RCC 7860 (cell line): ENCODE measurements around the gene DPYSL5.

Experiments
- DNase-seq: peaks from one replicate; pipeline ENCODE4 v3.0.0-alpha.2; 2015; ENCODE audit warnings: low spot score
- FAIRE-seq: peaks from 2 replicates; lab custom pipeline; 2012; peaks lifted over from hg19 to GRCh38; lab: Jason Lieb, UNC

The DPYSL5 gene

DNA sequence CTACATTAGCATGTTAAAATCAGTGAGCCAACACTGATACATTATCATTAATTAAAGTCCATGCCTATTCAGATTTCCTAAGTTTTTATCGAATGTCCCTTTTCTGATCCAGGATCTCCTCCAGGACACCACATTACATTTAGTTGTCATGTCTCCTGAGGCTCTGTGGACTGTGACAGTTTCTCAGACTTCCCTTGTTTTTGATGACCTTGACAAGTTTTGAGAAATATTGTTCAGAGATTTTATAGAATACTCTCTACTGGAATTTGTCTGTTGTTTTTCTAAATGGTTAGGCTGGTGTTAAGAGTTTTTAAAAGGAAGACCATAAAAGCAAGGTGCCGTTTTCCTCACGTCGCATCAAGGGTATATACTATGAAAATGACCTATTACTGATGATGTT is 106.2 kb downstream of the DPYSL5 start:
- FAIRE-seq (no peak), DNase-seq (no peak)

GRCh38 chr2:26957041-26957440 is 109.1 kb downstream of the DPYSL5 start:
- peak; percentile 81 for FAIRE-seq
- DNase-seq = no peak

DNA sequence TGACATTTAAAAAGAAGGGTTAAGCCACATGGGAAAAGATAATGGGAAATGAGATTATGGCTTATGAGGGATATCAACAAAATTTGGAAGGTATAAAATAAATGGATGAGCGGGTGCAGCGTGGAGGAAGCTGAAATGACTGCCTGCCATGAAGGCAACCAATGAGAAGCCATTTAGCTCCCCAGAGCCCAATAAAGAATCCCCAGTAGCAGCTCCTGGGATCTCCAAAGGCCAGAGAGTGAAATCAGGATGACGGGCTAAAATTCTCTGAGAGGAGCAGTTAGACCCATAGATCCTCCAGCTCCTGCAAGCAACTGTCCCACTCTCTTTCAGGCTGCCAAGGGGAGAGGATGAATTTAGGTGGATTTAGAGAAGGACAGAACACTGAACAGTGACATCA is 109.6 kb downstream of the DPYSL5 start:
- no peak for DNase-seq
- FAIRE-seq = no peak

DNA sequence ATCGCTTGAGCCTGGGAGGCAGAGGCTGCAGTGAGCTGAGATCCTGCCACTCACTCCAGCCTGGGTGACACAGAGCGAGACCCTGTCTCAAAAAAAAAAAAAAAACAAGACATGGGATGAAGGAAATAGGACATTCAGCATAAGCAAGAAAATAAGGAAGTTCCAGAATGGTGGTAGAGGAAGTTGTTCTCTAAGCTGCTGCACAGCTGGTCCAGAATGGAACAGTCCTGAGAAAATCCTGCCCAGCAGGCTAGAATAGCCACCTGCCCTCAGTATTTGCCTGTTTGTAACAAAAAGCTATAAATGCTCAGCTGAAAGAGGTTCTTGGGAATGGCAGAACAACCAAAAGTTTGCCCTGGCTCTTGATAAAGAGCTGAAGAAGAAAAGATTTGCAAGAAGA is 111.4 kb downstream of the DPYSL5 start:
- no peak for DNase-seq
- no peak for FAIRE-seq

DNA sequence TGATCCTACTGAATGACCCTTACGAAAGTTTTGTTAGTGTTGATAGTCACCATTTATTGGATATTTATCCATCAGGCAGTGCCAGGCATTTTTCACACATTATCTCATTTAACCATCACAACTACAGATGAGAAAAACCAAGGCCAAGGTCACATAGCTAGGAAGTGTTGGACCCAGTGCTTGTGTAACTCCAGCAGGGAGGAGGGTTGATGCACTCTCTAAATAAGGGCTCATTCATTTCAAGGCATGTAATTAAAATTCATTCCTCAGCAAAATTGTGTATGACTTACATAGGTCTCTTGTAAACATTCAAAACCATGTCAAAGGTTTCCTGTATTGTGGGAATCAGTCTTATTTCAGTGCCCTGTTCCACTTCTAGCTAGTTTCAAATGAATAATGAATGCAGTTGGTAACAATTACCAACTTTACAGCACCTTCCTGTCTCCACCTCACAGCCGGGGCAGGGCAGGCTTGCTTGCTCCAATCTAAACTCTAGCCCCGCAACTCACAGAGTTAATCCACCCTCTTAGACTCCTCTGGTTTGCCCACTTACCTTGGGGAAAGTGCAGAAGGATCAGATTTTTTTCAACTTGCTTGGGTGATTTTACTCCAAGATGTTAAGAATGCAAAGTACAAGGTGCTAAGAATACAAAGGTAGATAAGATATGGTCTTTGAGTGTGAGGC is 116.7 kb downstream of the DPYSL5 start:
- no peak for FAIRE-seq

GRCh38 chr2:26968001-26968400 is 120.1 kb downstream of the DPYSL5 start:
- DNase-seq (peak; percentile 91), FAIRE-seq (peak; percentile 97)

More for the DNA sequence above, 116.7 kb downstream of the DPYSL5 start:
- no peak for DNase-seq

- FAIRE-seq (no peak), DNase-seq (peak; percentile 91)
Observed at GRCh38 chr2:26969077-26969844, 121.3 kb downstream of the DPYSL5 start.

- no peak for FAIRE-seq
- peak; percentile 76 for DNase-seq
Observed at GRCh38 chr2:26970244-26970927, 122.5 kb downstream of the DPYSL5 start, which contains the start of gene MAPRE3. Gene MAPRE3 (plus strand): TSS chr2:26970637. CDS start chr2:27022219, 51,582 bp downstream.

DNA sequence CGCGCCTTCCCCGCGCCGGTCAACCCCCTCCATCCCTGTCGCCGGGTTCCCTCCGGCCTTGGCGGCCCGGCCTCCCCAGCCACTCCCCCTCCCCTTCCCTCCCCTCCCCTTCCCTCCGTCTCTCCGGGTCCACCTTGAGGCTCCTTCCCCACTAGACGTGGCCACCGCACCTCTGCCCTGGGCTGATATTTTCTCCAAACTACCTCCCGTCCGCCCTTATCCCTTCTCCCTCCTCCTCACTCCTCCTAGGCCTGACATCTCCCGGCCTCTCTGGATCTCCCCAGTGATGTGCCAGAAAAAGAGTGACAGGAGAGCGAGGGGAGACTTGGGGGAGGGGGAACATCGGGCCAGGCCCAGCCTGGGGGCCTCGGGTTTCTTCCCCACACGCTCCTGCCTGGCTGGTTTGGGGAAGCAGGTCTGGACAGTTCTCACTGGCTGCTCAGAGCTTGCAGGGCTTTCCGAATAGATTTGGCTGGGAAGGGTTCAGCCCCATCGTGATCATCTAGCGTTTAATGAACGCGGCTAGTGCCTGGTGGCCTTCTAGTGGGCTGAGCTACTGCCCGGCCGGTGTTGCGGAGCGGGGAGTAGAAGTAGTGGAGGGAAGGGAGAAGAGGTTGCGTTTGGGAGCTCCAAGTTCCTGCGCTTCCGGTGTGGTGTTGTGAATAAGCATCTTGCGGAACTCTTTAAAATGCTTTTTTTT is 123.1 kb downstream of the DPYSL5 start:
- FAIRE-seq (no peak), DNase-seq (no peak)

- no peak for DNase-seq
- no peak for FAIRE-seq
Observed at GRCh38 chr2:26971911-26972786, 124.2 kb downstream of the DPYSL5 start.

- DNase-seq (no peak), FAIRE-seq (no peak)
Observed at GRCh38 chr2:26974352-26974751, 126.4 kb downstream of the DPYSL5 start.

- no peak for DNase-seq
- FAIRE-seq = no peak
Observed at GRCh38 chr2:26975102-26975501, 127.2 kb downstream of the DPYSL5 start.

- DNase-seq = no peak
- no peak for FAIRE-seq
Observed at GRCh38 chr2:26975656-26976055, 127.7 kb downstream of the DPYSL5 start.

- DNase-seq (no peak), FAIRE-seq (no peak)
Observed at GRCh38 chr2:26976237-26976636, 128.3 kb downstream of the DPYSL5 start.

- FAIRE-seq (no peak), DNase-seq (no peak)
Observed at GRCh38 chr2:26977012-26977411, 129.1 kb downstream of the DPYSL5 start.

- FAIRE-seq (no peak), DNase-seq (peak; percentile 63)
Observed at GRCh38 chr2:26978061-26978596, 130.2 kb downstream of the DPYSL5 start.

- FAIRE-seq = no peak
- peak; percentile 15 for DNase-seq
Observed at GRCh38 chr2:26979741-26980140, 131.8 kb downstream of the DPYSL5 start.

DNA sequence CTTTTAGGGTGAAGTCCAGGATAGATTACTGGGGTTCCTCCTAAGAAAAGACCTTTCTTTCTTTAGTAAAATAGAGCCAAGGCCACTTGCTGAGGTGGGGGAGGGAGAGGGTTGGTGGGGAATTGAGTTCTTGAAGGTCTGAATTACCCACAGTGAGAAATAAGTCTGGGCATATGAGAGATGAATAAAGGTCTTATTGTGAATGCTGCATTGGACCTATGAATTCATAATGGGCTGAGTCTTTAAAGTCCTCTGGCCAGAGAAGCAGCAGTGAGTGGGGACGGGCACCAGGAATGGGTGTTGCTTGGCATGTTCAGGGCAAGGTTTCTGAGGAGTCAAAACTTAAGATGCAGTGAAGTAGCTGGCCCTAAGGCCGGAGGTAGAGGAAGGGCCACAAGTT is 133.0 kb downstream of the DPYSL5 start:
- no peak for FAIRE-seq
- no peak for DNase-seq

- DNase-seq (no peak), FAIRE-seq (no peak)
Observed at GRCh38 chr2:26982102-26982742, 134.3 kb downstream of the DPYSL5 start.
